ENCODE results near the gene CDK16. TPM values are rescaled to one million over a fixed set of nuclear protein-coding genes. Genes with fewer than 3 reads are reported as not detected.

The CDK16 gene
- total RNA-seq, 1 experiment from 2014 or later: 129 TPM

GRCh38 chrX:47178337-47178736 lies 40.1 kb upstream of the CDK16 start:
- no TSS peak for BruUV-seq (replicated peaks)
- Mint-ChIP-seq H3K4me3 (ENCODE audit: unreplicated experiment) (no peak overlapping the region), H3K4me1 (ENCODE audit: low read depth, unreplicated experiment) (no peaks in the 10 kb centered on the region), H3K27ac (ENCODE audit: unreplicated experiment) (no peak overlapping the region), H3K9me3 (ENCODE audit: unreplicated experiment) (no peaks in the 10 kb centered on the region), H3K27me3 (ENCODE audit: insufficient read depth, unreplicated experiment) (no peaks in the 10 kb centered on the region), H3K36me3 (ENCODE audit: insufficient read depth, unreplicated experiment) (peaks cover 49% of the 10 kb centered on the region)
- TF ChIP-seq CTCF (IDR thresholded peaks at IDR 0.05; ENCODE audit: insufficient read depth in 1 of 2, low read depth in 1 of 2, low read length in 1 of 2, severe bottlenecking in 1 of 2, unreplicated experiment in 1 of 2): no peak
- ChIA-PET POLR2A (no interaction called here), CTCF (interaction anchor here (0.7 kb wide), 1 partner anchor 42 kb away, joined by 4 read pairs; no protein-coding TSS in a partner anchor)
- H3K4me3 ChIP-seq (ENCODE audit: low read depth, low read length): no peak overlapping the region
- H3K36me3 ChIP-seq (ENCODE audit: control insufficient read depth, insufficient read depth, low read length): no peaks in the 10 kb centered on the region; the same call in 1 of the 2 replicates
- no peaks in the 10 kb centered on the region for H3K27me3 ChIP-seq (replicated peaks; ENCODE audit: control insufficient read depth, insufficient read depth, low read length)
- intact Hi-C loops (cut with micrococcal nuclease; ENCODE audit: unreplicated experiment): no loop called here
- no peak for DNase-seq
- H3K9me3 ChIP-seq: no peaks in the 10 kb centered on the region
- H3K4me1 ChIP-seq: no peaks in the 10 kb centered on the region

- no peaks in the 10 kb centered on the region for H3K9me3 Mint-ChIP-seq (ENCODE audit: unreplicated experiment)
- no peaks in the 10 kb centered on the region for H3K4me1 ChIP-seq
- ChIA-PET CTCF (no interaction called here), POLR2A (no interaction called here)
- no peak overlapping the region for H3K4me3 ChIP-seq (ENCODE audit: low read depth, low read length)
- no peaks in the 10 kb centered on the region for H3K27me3 ChIP-seq (replicated peaks; ENCODE audit: control insufficient read depth, insufficient read depth, low read length)
- peaks cover 55% of the 10 kb centered on the region for H3K36me3 Mint-ChIP-seq (ENCODE audit: insufficient read depth, unreplicated experiment)
- DNase-seq: no peak
- no peaks in the 10 kb centered on the region for H3K4me1 Mint-ChIP-seq (ENCODE audit: low read depth, unreplicated experiment)
- TF ChIP-seq CTCF (IDR thresholded peaks at IDR 0.05; ENCODE audit: insufficient read depth in 1 of 2, low read depth in 1 of 2, low read length in 1 of 2, severe bottlenecking in 1 of 2, unreplicated experiment in 1 of 2): no peak
- H3K9me3 ChIP-seq: no peaks in the 10 kb centered on the region
- intact Hi-C loops (cut with micrococcal nuclease; ENCODE audit: unreplicated experiment): no loop called here
- H3K27ac Mint-ChIP-seq (ENCODE audit: unreplicated experiment): no peak overlapping the region
- no peaks in the 10 kb centered on the region; the same call in 1 of the 2 replicates for H3K36me3 ChIP-seq (ENCODE audit: control insufficient read depth, insufficient read depth, low read length)
- H3K4me3 Mint-ChIP-seq (ENCODE audit: unreplicated experiment): no peak overlapping the region
- H3K27me3 Mint-ChIP-seq (ENCODE audit: insufficient read depth, unreplicated experiment): no peaks in the 10 kb centered on the region
- no TSS peak for BruUV-seq (replicated peaks)
Observed at GRCh38 chrX:47179221-47179927, 39.1 kb upstream of the CDK16 start.

DNA sequence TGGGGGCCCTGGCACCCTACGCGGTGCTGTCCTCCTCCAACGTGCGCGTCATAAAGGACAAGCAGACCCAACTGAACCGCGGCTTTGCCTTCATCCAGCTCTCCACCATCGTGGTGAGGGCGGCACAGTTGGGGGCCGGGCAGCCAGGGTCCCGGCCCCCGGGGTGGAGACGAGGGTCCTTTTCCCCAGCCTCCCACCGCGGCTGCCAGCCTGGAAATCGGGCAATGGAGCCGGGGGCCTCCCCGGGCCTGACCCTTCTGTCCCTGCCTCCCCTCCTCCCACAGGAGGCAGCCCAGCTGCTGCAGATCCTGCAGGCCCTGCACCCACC lies 38.6 kb upstream of the CDK16 start:
- CTCF ChIA-PET: no interaction called here
- Mint-ChIP-seq H3K27me3 (ENCODE audit: insufficient read depth, unreplicated experiment) (no peaks in the 10 kb centered on the region), H3K27ac (ENCODE audit: unreplicated experiment) (no peak overlapping the region), H3K4me1 (ENCODE audit: low read depth, unreplicated experiment) (no peaks in the 10 kb centered on the region), H3K4me3 (ENCODE audit: unreplicated experiment) (no peak overlapping the region), H3K9me3 (ENCODE audit: unreplicated experiment) (no peaks in the 10 kb centered on the region), H3K36me3 (ENCODE audit: insufficient read depth, unreplicated experiment) (peaks cover 58% of the 10 kb centered on the region)
- no peak for DNase-seq
- no peaks in the 10 kb centered on the region for H3K4me1 ChIP-seq
- POLR2A ChIA-PET: no interaction called here
- TF ChIP-seq CTCF (IDR thresholded peaks at IDR 0.05; ENCODE audit: insufficient read depth in 1 of 2, low read depth in 1 of 2, low read length in 1 of 2, severe bottlenecking in 1 of 2, unreplicated experiment in 1 of 2): no peak
- no peaks in the 10 kb centered on the region for H3K27me3 ChIP-seq (replicated peaks; ENCODE audit: control insufficient read depth, insufficient read depth, low read length)
- no peaks in the 10 kb centered on the region for H3K9me3 ChIP-seq
- H3K36me3 ChIP-seq (ENCODE audit: control insufficient read depth, insufficient read depth, low read length): no peaks in the 10 kb centered on the region; the same call in none of the 2 replicates
- BruUV-seq (replicated peaks): no TSS peak
- no peak overlapping the region for H3K4me3 ChIP-seq (ENCODE audit: low read depth, low read length)
- intact Hi-C loops (cut with micrococcal nuclease; ENCODE audit: unreplicated experiment): no loop called here
